GM12864 (cell line): ENCODE measurements around the gene UNC5C.

Experiments used
- DNase-seq: peaks from one replicate; pipeline ENCODE4 v3.0.0-alpha.2; 2011; ENCODE audit warnings: low read depth
- H3K4me3 ChIP-seq: 2 replicates; pipeline ENCODE4 v1.5.1; 2011; ENCODE audit warnings: mild to moderate bottlenecking, low read depth, low read length, control low read depth
- TF ChIP-seq, protein P1 (sequence below): IDR thresholded peaks from 2 replicates; pipeline ENCODE4 v1.5.1; 2011; ENCODE audit warnings: low read depth, mild to moderate bottlenecking, moderate library complexity, low read length, control low read depth, inconsistent platforms; ENCODE audit errors: missing control alignments

Gene UNC5C

DNA sequence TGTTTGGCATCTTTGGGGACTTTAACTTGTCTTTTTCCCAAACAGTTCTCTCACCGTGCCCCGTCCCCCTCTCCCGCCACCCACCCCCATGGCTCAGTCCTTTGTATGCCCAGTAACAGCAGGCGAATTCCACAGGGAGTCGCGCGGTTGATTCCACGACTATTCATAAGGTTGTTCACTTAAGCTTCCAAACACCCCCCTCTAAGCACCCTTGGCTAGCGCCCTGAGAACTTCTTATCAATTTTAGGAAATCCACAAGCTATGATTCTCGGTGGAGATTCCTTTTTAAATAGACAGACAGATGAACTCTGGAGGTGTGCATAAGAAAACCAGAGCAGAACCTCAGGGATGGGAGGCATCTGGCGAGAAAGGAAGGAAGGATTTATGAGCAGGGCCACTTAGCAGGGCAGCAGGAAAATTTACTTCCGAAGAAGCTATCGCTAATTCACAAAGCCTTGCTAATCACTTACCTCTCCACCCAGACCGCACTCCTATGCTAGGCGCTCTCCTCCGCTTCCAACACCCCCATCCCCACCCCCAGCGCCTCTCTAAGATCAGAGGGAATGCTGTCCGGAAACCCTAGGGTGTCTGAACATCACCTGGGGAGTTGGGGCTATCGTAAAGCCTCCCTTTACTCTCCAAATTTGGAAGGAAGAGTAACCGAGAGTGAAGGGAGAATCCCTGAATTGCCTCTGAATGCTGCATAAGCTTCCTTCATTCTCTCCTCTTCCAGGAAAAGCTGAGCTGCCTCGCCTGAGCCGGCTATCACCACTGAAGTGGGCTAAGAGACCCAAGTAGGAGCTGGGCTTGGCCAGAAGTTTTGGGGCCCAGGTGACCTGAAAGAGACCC, 1.7 kb downstream of the UNC5C start:
- H3K4me3 ChIP-seq: no peak overlapping the region
- TF ChIP-seq, protein P1, sequence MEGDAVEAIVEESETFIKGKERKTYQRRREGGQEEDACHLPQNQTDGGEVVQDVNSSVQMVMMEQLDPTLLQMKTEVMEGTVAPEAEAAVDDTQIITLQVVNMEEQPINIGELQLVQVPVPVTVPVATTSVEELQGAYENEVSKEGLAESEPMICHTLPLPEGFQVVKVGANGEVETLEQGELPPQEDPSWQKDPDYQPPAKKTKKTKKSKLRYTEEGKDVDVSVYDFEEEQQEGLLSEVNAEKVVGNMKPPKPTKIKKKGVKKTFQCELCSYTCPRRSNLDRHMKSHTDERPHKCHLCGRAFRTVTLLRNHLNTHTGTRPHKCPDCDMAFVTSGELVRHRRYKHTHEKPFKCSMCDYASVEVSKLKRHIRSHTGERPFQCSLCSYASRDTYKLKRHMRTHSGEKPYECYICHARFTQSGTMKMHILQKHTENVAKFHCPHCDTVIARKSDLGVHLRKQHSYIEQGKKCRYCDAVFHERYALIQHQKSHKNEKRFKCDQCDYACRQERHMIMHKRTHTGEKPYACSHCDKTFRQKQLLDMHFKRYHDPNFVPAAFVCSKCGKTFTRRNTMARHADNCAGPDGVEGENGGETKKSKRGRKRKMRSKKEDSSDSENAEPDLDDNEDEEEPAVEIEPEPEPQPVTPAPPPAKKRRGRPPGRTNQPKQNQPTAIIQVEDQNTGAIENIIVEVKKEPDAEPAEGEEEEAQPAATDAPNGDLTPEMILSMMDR: no peak
- no peak for DNase-seq

DNA sequence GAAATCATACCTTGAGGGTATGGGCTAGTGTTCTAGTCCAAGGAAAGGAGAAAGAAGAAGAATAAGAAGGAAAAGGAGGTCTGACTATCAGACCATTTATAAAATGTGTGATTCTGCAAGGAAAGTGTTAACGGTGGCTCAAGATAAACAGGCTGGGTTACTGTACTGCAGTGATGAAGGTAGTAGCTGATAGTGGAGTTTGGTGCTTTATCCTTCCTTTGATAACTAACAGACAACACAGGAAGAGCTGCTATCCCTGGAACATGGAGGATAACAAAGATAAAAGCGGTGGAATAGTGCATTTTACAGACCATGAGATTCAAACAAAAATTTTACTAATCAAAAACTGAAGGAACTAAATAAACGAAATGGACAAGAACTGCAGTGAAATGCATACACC, 2.6 kb downstream of the UNC5C start:
- TF ChIP-seq, protein P1: no peak
- DNase-seq: no peak
- H3K4me3 ChIP-seq: no peak overlapping the region

GRCh38 chr4:95545546-95545945, 3.2 kb downstream of the UNC5C start:
- no peak overlapping the region for H3K4me3 ChIP-seq
- no peak for DNase-seq
- TF ChIP-seq, protein P1: no peak

DNA sequence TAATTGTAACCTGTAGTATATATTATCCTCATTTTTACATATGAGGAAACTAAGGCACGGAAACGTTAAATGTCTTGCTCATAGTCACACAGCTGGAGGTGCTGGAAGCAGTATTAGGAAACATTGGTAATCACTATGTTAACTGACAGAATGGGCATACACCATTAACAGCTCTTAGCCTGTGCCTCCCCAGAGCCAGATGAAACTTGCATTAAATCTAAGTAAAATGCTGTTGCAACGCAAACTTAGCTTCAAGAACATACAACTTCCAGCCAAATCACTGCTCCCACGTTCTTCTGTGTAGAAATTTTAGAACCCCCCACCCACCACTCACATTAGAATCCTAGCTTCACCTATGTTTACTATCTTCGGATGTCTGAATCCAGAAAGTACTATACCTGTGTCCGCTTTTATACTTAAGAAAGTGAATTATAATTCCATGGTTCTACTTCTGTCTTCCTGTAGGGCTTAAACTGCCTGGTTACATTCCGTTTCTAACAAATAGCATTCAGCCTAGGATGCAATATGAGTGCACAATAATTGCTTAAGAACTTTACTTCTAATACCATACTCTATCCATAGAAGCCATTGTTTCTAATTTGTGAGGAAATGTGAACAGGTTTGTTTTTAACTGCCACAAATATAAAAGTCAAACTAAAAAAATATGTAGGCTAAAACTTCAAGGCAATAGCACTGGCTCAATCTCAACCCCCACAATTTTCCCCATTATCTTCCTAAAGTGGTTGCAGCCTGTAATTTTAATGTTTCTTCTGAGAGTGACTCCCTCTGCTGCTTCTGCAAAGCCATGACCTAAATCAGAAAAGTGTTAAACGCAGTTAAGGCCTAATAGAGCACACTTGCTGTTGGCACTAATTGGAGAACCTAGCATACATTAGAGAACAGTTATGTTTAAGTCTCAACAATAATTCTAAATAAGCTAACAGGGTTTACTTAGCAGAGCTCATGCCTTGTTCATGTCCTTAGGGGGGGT, 4.4 kb downstream of the UNC5C start:
- H3K4me3 ChIP-seq: no peak overlapping the region

DNA sequence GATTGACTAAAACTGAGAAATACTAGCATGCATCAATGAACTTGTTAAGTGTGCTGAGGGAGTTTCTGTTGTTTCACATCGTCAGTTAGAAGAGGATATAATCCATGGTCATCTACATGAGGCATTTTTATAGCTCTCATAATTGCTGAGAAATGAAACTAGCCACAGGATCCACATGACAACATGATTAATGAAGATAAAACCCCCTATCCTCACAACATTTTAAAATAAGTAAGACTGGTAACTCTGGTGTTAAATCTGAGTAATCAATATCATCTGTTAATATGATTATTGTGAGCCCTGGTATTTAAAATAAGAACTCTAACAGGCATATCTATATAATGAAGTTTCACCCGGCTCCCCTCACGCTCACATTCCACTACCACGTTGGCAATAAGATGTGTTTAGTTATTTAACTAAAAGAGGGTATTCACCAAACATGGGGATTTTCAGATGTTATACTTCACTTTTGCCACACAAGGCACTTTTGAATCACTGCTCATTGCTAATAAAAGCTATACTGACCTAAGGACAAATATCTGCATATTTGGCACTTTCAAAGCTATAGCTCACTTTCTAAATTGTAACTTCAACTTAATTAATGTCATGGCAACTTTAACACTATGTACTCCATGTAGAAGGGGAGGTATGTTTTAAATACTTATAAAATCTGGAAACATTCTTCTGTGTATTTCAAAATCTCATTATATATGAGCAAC, 6.7 kb downstream of the UNC5C start:
- no peak for DNase-seq
- no peak overlapping the region for H3K4me3 ChIP-seq
- TF ChIP-seq, protein P1: no peak

More for the DNA sequence above, 4.4 kb downstream of the UNC5C start:
- TF ChIP-seq, protein P1: no peak
- DNase-seq: no peak

- no peak for DNase-seq
- TF ChIP-seq, protein P1: no peak
- no peak overlapping the region for H3K4me3 ChIP-seq
These were observed 7.7 kb downstream of the UNC5C start for GRCh38 chr4:95541094-95541493.
